Measurements from ENCODE around the gene GUCA2B. TPM values are rescaled to one million over a fixed set of nuclear protein-coding genes. Genes with fewer than 3 reads are reported as not detected.

The GUCA2B gene
- total RNA-seq = not detected in 2 replicates

GRCh38 chr1:42152907-42153600, at the start of gene GUCA2B:
Gene GUCA2B, plus strand, starts transcription at chr1:42153410. Its CDS starts 41 bp downstream, at chr1:42153451.

GRCh38 chr1:42164551-42165420, 11.6 kb downstream of the GUCA2B start, which contains the start of gene GUCA2A:
Gene GUCA2A, minus strand, starts transcription at chr1:42164745. Its CDS starts 33 bp downstream, at chr1:42164712.

Other genes starting within 250 kb of the GUCA2B start
- gene HIVEP3, start 234.5 kb upstream of the GUCA2B start, total RNA-seq = 8.7 and 9.4 TPM in 2 replicates
- not detected in 2 replicates for gene GUCA2A, start 11.3 kb downstream of the GUCA2B start, total RNA-seq
- gene FOXJ3, start 181.8 kb downstream of the GUCA2B start, total RNA-seq = 24.5 and 38.4 TPM in 2 replicates
- gene RIMKLA, start 227.4 kb downstream of the GUCA2B start, total RNA-seq = under 0.01 TPM in 1 of 2 replicates, not detected in the other